ENCODE results near the gene LIN37. TPM values are rescaled to one million over a fixed set of nuclear protein-coding genes. Genes with fewer than 3 reads are reported as not detected.

LIN37 gene
- total and polyA plus RNA-seq, 7 donors: 3.1 to 26.8 (median 14.5) TPM

DNA sequence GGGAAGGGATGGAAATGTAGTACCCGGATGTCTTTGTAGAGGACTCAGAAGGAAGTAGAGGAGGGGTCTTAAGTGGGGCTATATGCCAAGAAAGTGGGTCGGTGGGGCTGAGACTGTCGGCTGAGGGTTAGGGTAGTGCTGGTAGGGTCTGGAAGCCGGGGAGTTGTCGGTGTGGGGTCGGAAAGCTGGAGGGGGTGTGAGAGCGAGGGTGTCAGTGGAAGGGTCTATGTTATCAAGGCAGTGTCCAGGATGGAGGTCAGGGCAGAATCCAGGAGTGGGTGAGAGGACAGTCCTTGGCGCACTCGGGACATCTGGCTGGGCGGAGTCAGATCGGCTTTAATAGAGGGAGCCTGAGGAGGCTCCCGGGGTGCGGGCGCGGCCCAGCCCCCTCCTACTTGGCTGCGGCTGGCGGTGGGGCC is 6.8 kb downstream of the LIN37 start:
- peaks cover 14% of the 10 kb centered on the region for H3K4me1 ChIP-seq
- no peaks in the 10 kb centered on the region for H3K9me3 ChIP-seq
- H3K36me3 ChIP-seq (ENCODE audit: insufficient read depth in 1 of 2, low read depth in 1 of 2): peaks cover 0 to 24% of the 10 kb centered on the region in 2 donors
- H3K27me3 ChIP-seq (ENCODE audit: insufficient read depth in 3 of 3, low read length in 2 of 3): no peaks in the 10 kb centered on the region
- DNase-seq (no peak), ATAC-seq (no peak)
- 12 to 32% (median 16%) methylated on average over 12 to 17 of the region's 17 CpGs for WGBS, 3 donors
- H3K27ac ChIP-seq: peak overlapping the region; percentile 94
- TF ChIP-seq, protein P1, sequence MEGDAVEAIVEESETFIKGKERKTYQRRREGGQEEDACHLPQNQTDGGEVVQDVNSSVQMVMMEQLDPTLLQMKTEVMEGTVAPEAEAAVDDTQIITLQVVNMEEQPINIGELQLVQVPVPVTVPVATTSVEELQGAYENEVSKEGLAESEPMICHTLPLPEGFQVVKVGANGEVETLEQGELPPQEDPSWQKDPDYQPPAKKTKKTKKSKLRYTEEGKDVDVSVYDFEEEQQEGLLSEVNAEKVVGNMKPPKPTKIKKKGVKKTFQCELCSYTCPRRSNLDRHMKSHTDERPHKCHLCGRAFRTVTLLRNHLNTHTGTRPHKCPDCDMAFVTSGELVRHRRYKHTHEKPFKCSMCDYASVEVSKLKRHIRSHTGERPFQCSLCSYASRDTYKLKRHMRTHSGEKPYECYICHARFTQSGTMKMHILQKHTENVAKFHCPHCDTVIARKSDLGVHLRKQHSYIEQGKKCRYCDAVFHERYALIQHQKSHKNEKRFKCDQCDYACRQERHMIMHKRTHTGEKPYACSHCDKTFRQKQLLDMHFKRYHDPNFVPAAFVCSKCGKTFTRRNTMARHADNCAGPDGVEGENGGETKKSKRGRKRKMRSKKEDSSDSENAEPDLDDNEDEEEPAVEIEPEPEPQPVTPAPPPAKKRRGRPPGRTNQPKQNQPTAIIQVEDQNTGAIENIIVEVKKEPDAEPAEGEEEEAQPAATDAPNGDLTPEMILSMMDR (IDR thresholded peaks at IDR 0.05): no peak
- H3K4me3 ChIP-seq: peak overlapping the region; percentile 83
- intact Hi-C loops (cut with DNase I): loop anchor here in 1 of 2 donors (5.0 kb wide), 1 partner anchor 177 kb away; no protein-coding TSS in a partner anchor

DNA sequence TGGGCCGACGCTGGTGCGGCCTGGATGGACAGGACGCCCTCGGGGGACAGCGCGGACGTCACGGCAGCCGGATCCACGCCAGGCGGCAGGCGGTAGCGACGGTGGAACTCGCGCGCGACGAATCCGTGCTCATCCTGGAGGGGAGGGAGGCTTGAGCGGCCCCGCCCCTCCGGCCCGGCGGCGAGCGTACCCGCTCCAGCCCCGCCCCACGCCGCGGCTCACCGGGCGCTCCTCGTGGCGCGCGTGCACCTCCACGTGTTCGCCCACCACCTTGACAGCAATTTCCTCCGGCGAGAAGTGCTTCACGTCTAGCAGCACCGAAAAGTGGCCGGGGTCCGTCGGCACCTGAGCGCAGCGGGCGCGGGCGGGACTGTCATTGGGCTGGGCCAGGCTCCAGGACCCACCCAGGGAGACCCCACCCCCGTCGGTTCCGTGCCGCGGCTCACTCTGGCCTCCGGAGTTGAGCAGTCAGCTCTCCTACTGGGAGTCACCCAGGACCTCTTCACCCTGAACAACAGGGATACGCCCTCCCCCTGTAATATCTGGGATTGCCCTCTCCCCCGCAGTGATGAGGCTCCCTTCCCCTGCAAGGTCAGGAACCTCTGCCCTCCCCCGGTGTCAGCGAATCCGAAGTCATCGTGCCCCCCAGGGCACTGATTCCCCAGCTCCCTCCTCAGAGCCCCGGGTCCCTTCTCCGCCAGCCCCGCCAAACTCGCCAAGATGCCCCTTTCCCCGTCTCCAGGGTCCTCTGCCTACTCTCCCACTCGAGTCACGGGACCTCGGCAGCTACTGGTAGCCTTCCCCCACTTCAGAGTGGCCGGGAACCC is 7.4 kb downstream of the LIN37 start:
- TF ChIP-seq, protein P1 (IDR thresholded peaks at IDR 0.05): no peak
- H3K27me3 ChIP-seq (ENCODE audit: insufficient read depth in 3 of 3, low read length in 2 of 3): no peaks in the 10 kb centered on the region
- no peaks in the 10 kb centered on the region for H3K9me3 ChIP-seq
- peak overlapping the region; percentile 94 for H3K27ac ChIP-seq
- intact Hi-C loops (cut with DNase I): loop anchor here in 1 of 2 donors (5.0 kb wide), 1 partner anchor 177 kb away; no protein-coding TSS in a partner anchor
- peaks cover 0 to 27% of the 10 kb centered on the region in 2 donors for H3K36me3 ChIP-seq (ENCODE audit: insufficient read depth in 1 of 2, low read depth in 1 of 2)
- ATAC-seq (peak; percentile 51 to 59 (median 56)), DNase-seq (peak; percentile 94 to 97)
- peak overlapping the region; percentile 83 for H3K4me3 ChIP-seq
- H3K4me1 ChIP-seq: peaks cover 14% of the 10 kb centered on the region
- 1 to 8% (median 6%) methylated on average over 49 to 74 of the region's 74 CpGs for WGBS, 3 donors

DNA sequence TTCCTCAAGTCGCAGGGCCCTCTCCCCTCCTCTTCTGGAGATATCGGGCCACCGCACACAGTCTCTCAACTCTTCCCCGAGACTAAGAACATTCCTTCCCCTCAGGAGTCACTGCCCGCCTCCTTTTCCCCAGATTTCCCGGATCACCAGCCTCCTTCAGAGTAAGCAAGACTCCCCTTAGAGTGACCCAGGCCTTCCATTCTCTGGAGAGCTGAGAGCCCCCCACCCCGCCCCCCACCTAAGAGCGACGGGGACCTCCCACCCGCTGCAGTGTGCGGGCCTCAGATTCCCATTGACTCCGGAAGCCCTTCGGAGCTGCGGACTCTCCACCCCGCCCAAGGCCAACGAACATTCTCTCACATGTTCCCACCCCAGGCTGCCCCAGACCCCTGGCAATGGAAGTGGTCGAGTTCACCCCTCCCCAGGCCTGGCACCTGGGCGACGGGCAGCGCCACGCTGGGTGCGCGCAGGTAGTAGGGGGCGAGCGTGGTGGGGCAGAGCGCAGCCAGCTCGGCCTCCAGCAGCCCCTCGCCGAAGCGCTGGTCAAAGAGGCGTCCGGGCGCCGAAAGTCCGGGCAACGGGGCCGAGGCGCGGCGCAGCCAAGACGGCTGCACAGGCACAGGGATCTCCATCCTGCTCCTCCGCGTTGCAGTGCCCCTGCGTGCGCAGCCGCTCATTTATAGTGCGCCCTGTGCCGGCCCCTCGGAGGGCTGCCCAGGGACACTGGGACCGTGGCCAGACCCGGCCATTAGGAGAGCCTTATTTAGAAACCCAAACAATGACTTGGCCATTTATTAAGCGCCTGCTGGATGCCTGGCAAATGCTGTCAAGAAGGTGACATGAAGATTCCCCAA is 8.2 kb downstream of the LIN37 start, which contains the start of gene HSPB6:
Gene HSPB6, minus strand, starts transcription at position 653 of the 854 bp plus-strand sequence. Its CDS starts 21 bp downstream, at position 632.
- peaks cover 0 to 27% of the 10 kb centered on the region in 2 donors for H3K36me3 ChIP-seq (ENCODE audit: insufficient read depth in 1 of 2, low read depth in 1 of 2)
- TF ChIP-seq, protein P1 (IDR thresholded peaks at IDR 0.05): no peak
- DNase-seq (peak; percentile 85 to 92), ATAC-seq (peak; percentile 40 to 56 (median 53))
- peak within 1 kb of the TSS; percentile 83 for H3K4me3 ChIP-seq
- no peaks in the 10 kb centered on the region for H3K9me3 ChIP-seq
- 1 to 5% (median 3%) methylated on average over 52 of the region's 52 CpGs for WGBS, 3 donors
- H3K27me3 ChIP-seq (ENCODE audit: insufficient read depth in 3 of 3, low read length in 2 of 3): no peaks in the 10 kb centered on the region
- peaks cover 14% of the 10 kb centered on the region for H3K4me1 ChIP-seq
- intact Hi-C loops (cut with DNase I): loop anchor here in 1 of 2 donors (5.0 kb wide), 1 partner anchor 176 kb away; no protein-coding TSS in a partner anchor
- H3K27ac ChIP-seq: peak within 1 kb of the TSS; percentile 94

DNA sequence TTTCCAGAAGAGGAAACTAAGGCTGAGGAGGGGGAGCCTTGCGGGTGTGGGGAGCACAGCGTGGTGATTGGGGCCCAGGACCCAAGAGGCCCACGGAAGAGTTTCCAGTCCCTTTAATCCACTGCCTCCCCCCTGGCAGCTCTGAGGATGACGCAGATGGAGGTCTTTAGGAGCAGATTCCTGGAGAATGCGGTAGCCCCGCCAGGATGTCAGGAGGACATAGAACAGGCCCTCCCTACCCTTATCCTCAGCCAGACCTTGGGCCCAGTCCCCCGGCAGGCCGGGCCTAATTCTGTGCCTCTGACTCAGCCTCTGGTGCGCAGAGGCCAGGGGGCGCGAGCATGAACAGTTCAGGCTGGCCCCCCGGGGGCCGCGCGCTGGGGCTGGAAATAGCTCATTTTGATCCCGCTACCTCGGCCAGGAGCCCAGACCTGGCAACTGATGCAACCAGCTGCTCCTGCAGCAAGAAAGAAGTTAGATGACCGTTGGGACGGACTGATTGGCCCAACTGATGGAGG is 8.9 kb downstream of the LIN37 start:
- 1 to 2% (median 1%) methylated on average over 19 of the region's 19 CpGs for WGBS, 3 donors
- intact Hi-C loops (cut with DNase I): loop anchor here in 1 of 2 donors (5.0 kb wide), 1 partner anchor 175 kb away; no protein-coding TSS in a partner anchor
- ATAC-seq (peak; percentile 67 to 72 (median 69)), DNase-seq (peak; percentile 92 to 97)
- H3K9me3 ChIP-seq: no peaks in the 10 kb centered on the region
- H3K27ac ChIP-seq: peak overlapping the region; percentile 94
- TF ChIP-seq, protein P1 (IDR thresholded peaks at IDR 0.05): no peak
- peaks cover 14% of the 10 kb centered on the region for H3K4me1 ChIP-seq
- H3K27me3 ChIP-seq (ENCODE audit: insufficient read depth in 3 of 3, low read length in 2 of 3): no peaks in the 10 kb centered on the region
- H3K36me3 ChIP-seq (ENCODE audit: insufficient read depth in 1 of 2, low read depth in 1 of 2): peaks cover 3 to 27% of the 10 kb centered on the region in 2 donors
- H3K4me3 ChIP-seq: peak overlapping the region; percentile 83

Measured in psoas muscle (tissue), 8 donors.